Measurements from ENCODE around the gene CYP2C18. TPM values are rescaled to one million over a fixed set of nuclear protein-coding genes. Genes with fewer than 3 reads are reported as not detected.
"Not testable (repeated sequence)": the region's sequence is repeated elsewhere in the genome, so short reads cannot be mapped to it uniquely, and the experiment has no call there.

Gene CYP2C18
- total RNA-seq, 1 donor from 2014 or later: not detected

- DNase-seq (ENCODE audit: low read depth): no peak
- Histone ChIP-seq H3K36me3 (ENCODE audit: control insufficient read depth, insufficient read depth, low read length) (no peaks in the 10 kb centered on the region), H3K27me3 (ENCODE audit: control insufficient read depth, insufficient read depth, low read length) (no peaks in the 10 kb centered on the region), H3K4me3 (ENCODE audit: low read depth, low read length) (no peak overlapping the region)
- no peak for TF ChIP-seq CTCF (IDR thresholded peaks at IDR 0.05; ENCODE audit: insufficient read depth, low read length, poor library complexity, severe bottlenecking)
These were observed 38.2 kb upstream of the CYP2C18 start for GRCh38 chr10:94645285-94645684.

- not testable (repeated sequence) for H3K36me3 ChIP-seq (ENCODE audit: control insufficient read depth, insufficient read depth, low read length); H3K27me3 ChIP-seq (ENCODE audit: control insufficient read depth, insufficient read depth, low read length); DNase-seq (ENCODE audit: low read depth); H3K4me3 ChIP-seq (ENCODE audit: low read depth, low read length)
These were observed 28.3 kb upstream of the CYP2C18 start for GRCh38 chr10:94655201-94655600.

- not testable (repeated sequence) for H3K27me3 ChIP-seq (ENCODE audit: control insufficient read depth, insufficient read depth, low read length); H3K4me3 ChIP-seq (ENCODE audit: low read depth, low read length); DNase-seq (ENCODE audit: low read depth); H3K36me3 ChIP-seq (ENCODE audit: control insufficient read depth, insufficient read depth, low read length)
These were observed 20.5 kb upstream of the CYP2C18 start for GRCh38 chr10:94663061-94663460.

GRCh38 chr10:94666391-94667102, 17.0 kb upstream of the CYP2C18 start:
- no peaks in the 10 kb centered on the region for H3K27me3 ChIP-seq (ENCODE audit: control insufficient read depth, insufficient read depth, low read length)
- TF ChIP-seq CTCF (IDR thresholded peaks at IDR 0.05; ENCODE audit: insufficient read depth, low read length, poor library complexity, severe bottlenecking): no peak
- no peaks in the 10 kb centered on the region for H3K36me3 ChIP-seq (ENCODE audit: control insufficient read depth, insufficient read depth, low read length)
- no peak for DNase-seq (ENCODE audit: low read depth)
- no peak overlapping the region for H3K4me3 ChIP-seq (ENCODE audit: low read depth, low read length)

GRCh38 chr10:94673614-94674321, 9.8 kb upstream of the CYP2C18 start:
- TF ChIP-seq CTCF (IDR thresholded peaks at IDR 0.05; ENCODE audit: insufficient read depth, low read length, poor library complexity, severe bottlenecking): no peak
- Histone ChIP-seq H3K27me3 (ENCODE audit: control insufficient read depth, insufficient read depth, low read length) (no peaks in the 10 kb centered on the region), H3K36me3 (ENCODE audit: control insufficient read depth, insufficient read depth, low read length) (no peaks in the 10 kb centered on the region), H3K4me3 (ENCODE audit: low read depth, low read length) (no peak overlapping the region)
- no peak for DNase-seq (ENCODE audit: low read depth)

GRCh38 chr10:94676496-94676895, 7.0 kb upstream of the CYP2C18 start:
- H3K36me3 ChIP-seq (ENCODE audit: control insufficient read depth, insufficient read depth, low read length): no peaks in the 10 kb centered on the region
- no peaks in the 10 kb centered on the region for H3K27me3 ChIP-seq (ENCODE audit: control insufficient read depth, insufficient read depth, low read length)
- no peak overlapping the region for H3K4me3 ChIP-seq (ENCODE audit: low read depth, low read length)
- DNase-seq (ENCODE audit: low read depth): no peak
- TF ChIP-seq CTCF (IDR thresholded peaks at IDR 0.05; ENCODE audit: insufficient read depth, low read length, poor library complexity, severe bottlenecking): no peak

- Histone ChIP-seq H3K27me3 (ENCODE audit: control insufficient read depth, insufficient read depth, low read length) (no peaks in the 10 kb centered on the region), H3K36me3 (ENCODE audit: control insufficient read depth, insufficient read depth, low read length) (no peaks in the 10 kb centered on the region), H3K4me3 (ENCODE audit: low read depth, low read length) (no peak overlapping the region)
- TF ChIP-seq CTCF (IDR thresholded peaks at IDR 0.05; ENCODE audit: insufficient read depth, low read length, poor library complexity, severe bottlenecking): peak; percentile 29
- DNase-seq (ENCODE audit: low read depth): no peak
These were observed 5.8 kb upstream of the CYP2C18 start for GRCh38 chr10:94677691-94678090.
